ENCODE measurements around the gene DIP2C.
"Not testable (repeated sequence)": the region's sequence is repeated elsewhere in the genome, so short reads cannot be mapped to it uniquely, and the experiment has no call there.

The DIP2C gene

DNA sequence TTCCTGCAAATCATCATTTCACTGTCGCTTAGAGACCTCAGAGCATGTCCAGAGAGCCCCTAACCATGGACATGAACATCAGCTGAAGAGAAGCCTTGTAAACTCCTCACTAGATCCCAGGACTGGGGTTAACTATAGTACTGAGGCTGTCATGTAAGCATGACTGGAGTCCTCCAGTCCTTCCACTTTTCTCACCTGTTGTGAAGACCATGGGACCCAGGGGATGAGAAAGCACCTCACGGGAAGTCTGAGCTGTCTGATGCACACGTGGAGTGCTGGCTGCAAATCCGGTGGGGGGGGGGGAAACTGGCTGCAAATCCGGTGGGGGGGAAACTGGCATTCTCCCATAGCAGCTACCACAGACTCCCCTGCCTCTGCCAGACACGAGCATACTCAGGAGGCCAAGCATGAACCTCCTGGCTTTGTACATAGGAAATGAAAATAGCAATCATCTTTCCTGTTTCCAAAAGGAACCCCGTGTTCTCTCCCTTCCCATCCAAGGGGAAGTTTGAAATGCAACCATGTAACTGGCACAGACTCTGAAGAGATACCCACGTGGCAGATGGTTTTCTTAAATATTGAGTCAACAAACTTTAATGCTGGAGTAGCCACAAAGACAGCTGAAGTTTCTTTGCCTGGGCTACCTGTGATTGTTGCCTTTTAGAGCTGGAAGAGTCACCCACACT, 292.8 kb downstream of the DIP2C start:
- no peak for DNase-seq

DNA sequence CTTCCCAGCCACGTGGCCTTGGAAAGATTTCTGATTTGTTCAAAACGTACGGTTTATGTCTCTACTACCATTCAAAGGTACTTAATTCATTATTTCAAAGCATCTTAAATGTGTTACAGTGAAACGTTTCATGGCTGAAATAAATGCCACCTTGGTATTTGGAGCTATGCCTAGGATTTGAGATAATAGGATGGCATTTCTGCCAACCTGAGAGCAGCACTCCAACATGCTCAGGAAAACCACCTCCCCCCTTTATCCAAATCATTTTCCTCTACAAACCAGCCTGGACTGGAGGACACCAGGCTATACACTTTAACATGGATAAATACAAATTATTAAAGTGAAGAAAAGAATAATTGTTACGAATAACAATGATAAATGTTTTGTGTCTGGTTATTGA, 293.4 kb downstream of the DIP2C start:
- DNase-seq, result no peak

DNA sequence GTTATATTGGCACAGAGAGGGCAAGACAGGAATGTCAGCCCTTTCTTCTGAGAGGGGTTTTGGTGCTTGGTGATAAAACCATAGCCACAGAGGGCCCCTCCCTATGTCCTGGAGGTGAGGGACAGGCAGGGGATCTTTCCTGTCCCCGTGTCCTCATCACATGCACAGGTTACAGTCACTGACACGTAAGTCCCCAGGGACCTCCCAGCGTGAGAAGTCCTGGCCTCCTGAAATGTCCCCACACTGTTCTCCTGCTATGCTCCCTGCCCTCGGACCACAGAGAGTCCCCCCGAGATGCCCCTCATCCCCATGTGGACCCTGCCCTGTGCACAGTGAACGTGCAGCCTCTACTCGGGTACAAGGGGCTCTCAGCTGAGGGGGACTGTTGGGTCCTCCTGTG, 293.8 kb downstream of the DIP2C start:
- no peak for DNase-seq

DNA sequence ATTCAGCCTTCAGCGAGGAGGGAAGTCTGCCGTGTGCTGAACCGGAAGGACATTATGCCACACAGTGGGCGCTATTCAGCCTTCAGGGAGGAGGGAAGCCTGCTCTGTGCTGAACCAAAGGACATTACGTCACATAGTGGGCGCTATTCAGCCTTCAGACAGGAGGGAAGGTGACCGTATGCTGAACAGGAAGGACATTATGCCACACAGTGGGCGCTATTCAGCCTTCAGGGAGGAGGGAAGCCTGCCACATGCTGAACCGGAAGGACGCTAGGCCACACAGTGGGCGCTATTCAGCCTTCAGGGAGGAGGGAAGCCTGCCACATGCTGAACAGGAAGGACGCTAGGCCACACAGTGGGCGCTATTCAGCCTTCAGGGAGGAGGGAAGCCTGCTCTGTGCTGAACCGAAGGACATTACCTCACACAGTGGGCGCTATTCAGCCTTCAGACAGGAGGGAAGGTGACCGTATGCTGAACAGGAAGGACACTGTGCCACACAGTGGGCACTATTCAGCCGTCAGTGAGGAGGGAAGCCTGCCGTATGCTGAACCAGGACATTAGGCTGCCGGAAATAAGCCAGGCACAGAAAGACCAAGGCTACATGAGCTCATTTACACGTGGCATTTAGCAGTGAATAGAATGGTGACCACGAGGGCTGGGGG, 294.9 kb downstream of the DIP2C start:
- DNase-seq, result not testable (repeated sequence)

DNA sequence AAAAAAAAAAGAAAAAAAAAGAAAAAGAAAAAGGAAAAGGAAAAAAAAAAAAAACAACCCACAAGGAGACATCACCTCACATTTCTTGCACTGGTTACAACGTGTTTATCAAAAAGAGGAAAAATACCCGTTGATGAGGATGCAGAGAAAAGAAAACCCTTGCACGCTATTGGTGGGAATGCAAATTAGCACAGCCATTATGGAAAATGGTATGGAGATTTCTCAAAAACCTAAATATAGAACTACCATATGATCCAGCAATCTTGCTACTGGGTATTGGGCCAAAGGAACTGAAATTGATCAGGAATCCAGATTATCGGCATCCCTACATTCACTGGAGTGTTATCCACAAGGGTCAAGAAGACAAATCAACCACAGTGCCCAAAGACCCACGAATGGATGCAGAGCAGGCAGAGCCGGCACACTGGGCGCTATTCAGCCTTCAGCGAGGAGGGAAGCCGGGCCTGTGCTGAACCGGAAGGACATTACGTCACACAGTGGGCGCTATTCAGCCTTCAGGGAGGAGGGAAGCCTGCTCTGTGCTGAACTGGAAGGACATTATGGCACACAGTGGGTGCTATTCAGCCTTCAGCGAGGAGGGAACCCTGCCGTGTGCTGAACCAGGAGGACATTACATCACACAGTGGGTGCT, 295.6 kb downstream of the DIP2C start:
- no peak for DNase-seq

DNA sequence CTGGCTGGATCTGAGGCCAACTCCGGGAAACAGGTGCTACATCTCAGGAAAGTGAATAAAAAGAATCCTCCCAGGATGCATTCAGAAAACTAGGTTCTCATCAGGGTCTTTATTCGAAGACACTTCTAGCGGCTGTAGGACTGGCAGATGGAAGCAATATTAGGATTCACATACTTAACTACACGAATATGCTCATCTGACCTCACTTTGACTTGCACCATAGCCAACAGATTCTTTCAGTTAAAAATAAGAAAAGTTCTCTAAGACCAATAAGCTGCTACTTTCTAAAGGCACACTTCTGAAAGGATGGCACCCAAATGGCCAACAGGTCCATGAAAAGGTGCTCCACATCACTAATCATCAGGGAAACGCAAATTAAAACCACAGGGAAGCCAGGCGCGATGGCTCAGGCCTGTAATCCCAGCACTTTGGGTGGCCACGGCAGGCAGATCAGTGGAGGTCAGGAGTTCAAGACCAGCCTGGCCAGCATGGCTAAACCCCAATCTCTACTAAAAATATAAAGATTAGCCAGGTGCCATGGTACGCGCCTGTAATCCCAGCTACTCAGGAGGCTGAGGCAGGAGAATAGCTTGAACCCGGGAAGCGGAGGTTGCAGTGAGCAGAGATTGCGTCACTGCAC, 296.2 kb downstream of the DIP2C start:
- DNase-seq, result no peak

DNA sequence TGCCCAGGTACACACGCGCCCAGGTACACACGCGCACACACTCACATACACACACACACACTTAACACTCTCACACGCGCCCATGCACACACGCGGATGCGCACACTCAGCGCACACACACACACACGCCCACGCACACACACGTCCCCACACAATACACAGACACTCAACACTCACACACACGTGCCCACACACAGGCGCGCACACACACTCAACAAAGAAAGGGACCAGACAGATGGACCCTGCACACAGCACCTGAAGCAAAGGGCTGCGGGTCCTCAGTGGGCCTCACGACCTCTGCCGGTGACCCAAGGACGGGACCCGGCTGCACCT, 296.8 kb downstream of the DIP2C start:
- no peak for DNase-seq

DNA sequence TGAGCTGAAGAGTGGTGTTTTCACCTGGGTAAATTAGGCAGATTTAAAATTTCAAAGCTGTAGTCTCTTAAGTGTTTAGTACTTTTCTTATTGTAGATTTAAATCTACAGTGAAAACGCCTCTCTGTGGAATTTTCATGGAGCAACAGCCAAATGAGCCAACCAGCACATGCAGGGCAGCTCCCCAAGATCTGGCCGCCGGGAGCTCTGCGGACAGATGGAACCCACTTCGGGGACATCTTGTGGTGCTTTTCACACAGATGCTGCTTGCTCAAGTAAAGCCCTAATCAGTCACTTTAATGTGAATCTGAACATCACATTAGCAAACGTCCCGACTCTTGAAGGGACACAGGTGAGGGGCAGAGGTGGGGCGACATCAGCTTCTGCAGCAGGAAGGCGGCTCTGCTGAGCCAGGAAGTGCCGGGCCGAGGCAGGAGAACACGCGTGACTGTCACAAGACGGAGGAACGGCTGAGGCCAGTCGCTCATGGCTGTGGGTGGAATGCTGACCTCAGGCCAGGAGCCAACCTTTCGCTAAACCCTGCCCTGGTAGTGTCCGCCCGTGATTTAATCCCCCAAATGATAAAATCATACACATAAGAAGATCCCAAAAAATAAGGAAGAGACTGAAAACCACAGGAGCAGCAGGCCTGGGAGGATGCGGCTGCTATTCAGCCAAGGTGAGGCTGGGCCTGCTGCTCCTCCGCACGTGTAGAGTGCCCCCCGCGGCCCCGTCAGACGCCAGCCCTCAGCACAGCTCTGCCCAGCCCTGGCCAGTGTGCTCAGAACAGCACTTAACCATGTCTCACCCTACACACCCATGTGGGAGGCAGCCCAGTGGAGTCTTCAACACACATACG, 297.4 kb downstream of the DIP2C start:
- no peak for DNase-seq

DNA sequence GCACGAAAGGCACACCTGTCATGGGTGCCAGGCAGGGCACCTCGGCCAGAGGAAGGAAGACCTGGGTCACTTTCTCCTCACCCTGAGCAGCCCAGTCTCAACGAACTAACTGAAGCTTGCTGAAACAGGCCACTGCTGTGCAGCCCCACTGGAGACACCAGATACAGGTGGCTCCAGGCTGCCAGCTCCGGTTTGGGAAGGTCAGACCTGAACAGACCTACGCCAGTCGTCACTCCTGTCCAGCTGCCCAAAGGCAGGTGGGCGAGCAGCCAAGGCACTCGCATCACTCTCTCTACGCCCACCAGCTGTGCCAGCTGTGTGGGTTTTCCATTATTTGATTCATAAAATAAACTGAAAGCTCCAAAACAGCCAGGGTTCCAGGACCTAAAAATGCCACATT, 298.2 kb downstream of the DIP2C start:
- DNase-seq, result no peak

DNA sequence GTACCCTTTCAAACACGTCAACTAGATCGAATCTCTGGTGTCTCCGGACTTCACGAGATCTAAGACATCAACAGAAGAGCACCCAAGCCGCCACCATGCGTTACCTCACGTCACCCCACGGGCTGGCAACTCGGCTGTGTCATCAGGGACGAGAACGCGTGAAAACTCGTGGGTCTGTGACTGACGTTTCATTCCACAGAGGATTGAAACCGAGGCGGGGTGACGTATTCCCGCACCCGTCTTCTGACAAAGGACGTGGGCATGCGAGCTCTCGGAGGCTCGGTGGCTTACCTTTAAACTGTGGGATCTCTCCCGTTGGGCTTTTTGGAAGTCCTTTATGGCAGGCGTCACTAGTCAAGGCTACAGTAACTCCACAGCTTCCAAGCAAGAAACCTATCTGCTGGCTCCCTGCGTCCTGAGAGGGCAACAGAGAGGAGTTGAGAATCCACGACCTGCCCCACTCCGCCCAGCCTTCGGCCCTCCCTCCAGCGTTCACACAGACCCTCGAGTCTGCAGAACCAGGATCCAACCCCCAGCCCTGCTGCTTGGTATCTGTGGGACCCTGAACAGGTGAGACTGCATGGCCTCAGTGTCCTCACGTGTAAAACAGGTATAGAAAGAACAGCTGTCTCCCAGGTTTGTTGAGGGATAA, 298.9 kb downstream of the DIP2C start:
- DNase-seq, result no peak

DNA sequence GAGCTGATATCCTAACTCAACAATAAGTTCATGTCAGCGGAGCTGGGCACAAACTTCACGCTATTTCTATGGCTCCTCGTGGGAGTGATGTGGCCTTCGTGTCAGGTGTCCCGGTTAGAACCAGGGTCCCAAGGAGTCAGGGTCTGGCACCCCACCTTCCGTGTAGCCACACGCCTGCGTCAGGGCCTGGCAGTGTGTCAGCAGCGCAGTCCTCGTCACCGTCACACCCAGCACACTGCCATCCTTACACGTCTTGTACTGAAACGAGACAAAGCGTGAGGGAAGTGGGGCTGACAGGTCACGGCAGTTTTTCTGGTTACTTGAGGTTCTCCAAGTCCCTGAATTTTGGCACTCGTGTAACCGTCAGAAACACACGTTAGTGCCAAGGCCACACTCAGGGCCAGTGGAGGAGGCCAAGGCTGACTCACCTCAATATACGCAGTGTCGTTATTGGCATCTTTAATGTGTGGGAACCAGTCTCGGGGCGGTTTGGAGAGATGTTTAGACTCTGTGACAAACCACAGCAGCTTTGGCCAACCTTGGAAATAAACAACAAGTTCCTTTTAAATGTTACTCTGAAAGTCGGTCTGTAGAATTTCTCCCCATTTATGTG, 299.5 kb downstream of the DIP2C start:
- DNase-seq, result no peak

DNA sequence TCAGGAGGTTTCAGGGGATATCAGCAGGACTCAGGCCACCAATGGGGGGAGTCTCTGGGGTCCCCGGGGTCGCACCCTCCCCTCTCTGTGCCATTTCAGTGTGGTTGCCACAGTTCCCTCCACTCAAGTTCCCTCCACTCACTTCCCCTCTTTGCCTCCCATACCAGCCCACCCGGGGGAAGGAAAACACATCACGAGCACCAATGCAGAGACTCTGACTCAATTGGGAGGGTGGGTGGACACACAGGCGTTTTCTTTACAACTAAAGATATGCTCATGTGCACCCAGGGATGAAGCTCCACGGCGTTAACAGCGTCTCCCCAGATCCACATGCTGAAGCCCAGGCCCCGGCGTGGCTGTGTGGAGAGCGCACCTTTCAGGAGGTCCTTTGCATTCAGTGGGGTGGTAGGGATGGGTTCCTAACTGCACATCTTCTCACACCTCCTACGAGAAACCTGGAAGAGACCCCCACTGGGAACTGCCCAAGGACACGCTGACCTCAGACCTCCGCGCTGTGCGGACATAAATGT, 300.1 kb downstream of the DIP2C start:
- no peak for DNase-seq

DNA sequence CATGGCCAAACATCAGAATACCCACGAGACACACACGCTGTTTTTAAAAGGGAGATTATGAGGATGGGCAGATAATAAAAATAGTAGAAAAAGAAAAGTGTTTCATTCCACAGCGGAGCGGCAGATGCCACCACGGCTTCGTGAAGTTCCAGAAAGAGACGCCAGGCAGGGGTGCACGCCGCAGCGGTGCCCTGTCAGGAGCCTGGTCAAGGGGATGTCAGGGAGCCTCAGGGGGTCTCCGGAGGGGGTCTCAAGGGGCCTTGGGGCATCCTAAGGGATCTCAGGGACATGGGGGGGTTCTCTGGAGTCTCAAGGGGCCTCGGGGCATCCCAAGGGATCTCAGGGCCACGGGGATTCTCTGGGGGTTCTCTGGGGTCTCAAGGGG, 300.8 kb downstream of the DIP2C start:
- DNase-seq, result no peak

DNA sequence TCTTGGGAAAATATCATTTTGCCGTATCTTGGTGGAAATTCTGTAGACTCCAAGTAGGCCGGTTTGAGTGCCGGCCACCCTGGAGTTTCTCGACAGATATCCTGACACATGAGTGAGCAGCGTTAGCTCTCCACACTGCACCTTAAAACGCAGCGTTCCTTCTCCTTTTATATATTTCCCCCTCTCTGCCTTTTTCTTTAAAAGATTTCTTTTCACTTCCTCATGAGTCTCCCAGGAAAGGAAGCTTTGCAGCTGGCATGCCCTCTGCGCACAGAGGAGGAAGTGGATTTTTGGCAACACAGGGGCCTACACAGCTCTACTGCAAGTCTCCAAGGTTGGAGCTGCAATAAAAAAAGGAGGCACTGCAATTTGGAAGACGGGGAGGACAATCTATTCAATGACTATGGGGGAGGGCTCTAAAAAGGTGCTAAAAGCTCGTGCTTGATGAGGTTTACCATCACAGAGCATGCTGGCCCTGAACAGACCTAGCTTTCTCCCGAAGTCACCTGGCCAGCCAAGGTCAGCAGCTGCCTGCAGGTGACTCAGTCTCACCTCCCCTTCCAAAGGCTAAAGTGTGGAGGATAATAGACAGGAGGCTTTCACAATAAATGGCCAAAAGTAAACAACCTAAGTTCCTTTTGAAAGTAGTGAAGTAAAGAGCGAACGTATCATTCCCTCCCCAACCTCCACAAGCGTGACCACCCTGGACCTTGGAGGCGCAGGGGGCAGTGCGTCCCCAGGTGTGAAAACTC, 301.4 kb downstream of the DIP2C start:
- no peak for DNase-seq

DNA sequence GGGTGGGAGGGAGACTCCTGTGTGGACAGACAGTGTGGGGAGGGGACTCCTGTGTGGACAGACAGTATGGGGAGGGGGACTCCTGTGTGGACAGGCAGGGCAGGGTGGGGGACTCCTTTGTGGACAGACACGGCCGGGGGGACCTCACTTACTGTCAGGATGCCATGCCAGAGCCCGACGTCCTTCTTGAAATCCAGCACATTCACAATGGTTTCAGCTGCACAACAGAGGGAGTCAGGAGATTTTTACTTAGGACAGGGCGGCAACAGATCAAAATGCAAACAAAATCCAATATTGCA, 301.9 kb downstream of the DIP2C start:
- DNase-seq, result no peak

DNA sequence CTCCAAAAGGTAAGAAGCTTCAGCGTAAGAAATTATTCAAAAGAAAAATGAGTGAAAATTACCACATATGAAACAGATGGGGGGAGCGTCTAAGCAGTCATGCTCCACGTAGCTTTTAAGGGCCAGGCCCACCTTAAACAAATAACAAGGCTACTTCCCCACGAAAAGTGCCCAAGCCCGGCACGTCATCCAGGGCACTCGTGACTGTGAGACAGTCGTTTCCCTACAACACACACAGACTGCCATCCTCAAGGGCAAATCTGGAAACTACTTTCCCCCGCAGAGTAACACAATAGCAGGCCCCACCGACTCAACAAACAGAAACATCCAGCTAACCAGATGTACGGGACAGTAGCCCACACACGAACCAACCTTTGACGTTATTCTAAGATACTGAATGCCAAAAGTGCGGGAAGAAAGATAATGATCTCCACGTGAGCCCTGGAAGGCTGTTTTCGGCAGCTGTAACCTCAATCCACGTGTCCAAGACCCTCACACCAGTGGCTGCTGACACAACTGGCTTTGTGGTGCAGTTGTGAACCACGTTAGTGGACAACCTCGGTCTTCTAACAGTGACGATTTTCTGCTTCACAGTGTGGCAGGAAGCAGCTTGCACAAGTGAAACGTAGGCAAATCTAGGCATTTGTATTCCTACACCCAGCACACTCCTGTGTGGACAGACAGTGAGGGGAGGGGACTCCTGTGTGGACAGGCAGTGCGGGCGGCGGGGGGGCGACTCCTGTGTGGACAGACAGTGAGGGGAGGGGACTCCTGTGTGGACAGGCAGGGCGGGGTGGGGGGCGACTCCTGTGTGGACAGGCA, 302.5 kb downstream of the DIP2C start:
- no peak for DNase-seq

DNA sequence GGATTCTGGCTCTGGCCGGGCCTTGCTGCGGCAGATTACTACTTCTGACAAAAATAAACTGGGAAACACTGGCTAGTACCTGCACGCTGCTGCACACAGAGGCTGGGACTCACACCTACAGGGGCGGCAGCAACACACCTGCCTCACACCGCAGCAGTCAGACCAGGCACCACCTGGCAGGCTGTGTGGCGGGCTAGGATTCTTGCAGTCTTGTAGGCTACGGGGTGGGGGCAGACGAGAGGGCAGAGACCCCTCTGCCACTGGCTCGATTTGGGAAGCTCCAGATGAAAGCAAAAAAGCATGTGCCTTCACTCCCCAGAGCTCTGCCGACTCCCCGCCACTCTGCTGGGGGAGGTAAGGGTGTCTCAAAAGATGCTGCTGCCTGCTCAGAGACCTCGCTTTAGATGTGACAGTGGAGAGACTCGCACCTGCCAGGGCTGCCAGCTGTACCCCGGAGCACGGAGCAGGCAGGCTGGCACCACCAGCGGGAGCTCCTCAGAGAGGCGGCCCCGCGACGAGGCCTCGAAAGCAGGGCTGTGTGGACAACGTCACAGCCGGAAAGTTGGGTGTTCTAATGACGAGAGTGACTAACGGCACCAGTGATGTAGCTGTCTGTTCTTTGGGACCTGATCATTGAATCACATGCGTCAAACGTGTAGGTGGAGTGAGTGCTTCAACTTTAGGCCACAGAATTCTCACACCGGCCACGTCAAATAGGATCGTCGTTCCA, 303.7 kb downstream of the DIP2C start:
- no peak for DNase-seq

DNA sequence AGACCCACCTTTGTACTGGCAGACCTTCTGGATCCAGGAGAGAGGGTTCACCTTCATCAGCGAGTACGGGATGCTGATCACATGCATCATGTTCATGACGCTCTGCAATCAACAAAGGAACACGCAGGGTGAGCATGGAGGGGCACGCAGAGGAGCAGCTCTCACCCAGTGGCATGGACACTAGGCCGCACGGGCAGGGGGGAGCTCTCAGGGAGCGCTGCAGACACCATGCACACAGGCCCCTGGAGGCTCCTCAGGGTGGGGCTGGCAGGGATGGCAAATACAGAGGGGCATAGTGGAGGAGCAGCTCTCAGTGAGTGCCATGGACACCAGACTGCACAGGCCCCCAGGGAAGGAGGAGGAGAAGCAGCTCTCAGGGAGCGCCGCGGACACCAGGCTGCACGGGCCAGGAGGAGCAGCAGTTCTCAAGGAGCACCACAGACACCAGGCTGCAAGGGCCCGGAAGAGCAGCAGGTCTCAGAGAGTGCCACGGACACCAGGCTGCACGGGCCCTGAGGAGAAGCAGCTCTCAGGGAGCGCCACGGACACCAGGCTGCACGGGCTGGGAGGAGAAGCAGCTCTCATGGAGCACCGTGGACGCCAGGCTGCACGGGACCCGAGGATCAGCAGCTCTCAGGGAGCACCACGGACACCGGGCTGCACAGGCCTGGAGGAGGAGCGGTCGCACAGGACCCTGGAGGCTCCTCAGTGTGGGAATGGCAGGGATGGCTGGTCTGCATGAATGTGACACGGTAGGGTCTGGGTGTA, 304.7 kb downstream of the DIP2C start:
- DNase-seq, result no peak

DNA sequence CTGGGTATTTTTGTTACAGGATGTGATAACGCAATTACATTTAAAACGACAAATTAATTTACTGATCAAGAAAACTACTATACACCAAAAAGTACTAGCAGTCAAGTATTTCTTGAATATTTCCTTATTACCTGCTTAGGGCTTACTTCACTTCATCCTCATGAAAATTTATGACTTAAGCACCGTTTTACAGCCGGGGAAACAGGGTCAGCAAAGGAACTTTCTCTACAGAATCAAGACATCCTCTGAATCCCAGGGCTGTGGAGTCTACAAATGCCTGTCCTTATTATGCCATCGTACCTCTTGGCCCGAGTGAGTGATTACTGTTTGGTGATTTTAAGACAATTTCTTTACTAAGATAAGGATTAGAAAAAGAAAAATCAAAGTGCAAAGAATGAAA, 305.9 kb downstream of the DIP2C start:
- no peak for DNase-seq
